GM19455 (cell line): ENCODE measurements around the gene CAPSL.
"Not testable (repeated sequence)": the region's sequence is repeated elsewhere in the genome, so short reads cannot be mapped to it uniquely, and the experiment has no call there.

ENCODE experiments used
- ATAC-seq: cut with Tn5 transposase; IDR thresholded peaks from one replicate; pipeline ENCODE4 v1.9.1; 2021; ENCODE audit not compliant: unreplicated experiment

CAPSL gene

GRCh38 chr5:35938568-35939227 is at the start of gene CAPSL:
TSS of gene CAPSL (minus strand) at chr5:35938622. CDS start at chr5:35921120, 17,502 bp downstream.
- no peak for ATAC-seq

GRCh38 chr5:35987776-35988175 is 49.4 kb upstream of the CAPSL start:
- no peak for ATAC-seq

GRCh38 chr5:35979715-35980114 is 41.3 kb upstream of the CAPSL start:
- no peak for ATAC-seq

GRCh38 chr5:35976859-35977258 is 38.4 kb upstream of the CAPSL start:
- ATAC-seq, result not testable (repeated sequence)

GRCh38 chr5:35974570-35974969 is 36.1 kb upstream of the CAPSL start:
- ATAC-seq, result no peak

- ATAC-seq, result no peak
Measured at GRCh38 chr5:35971878-35972210, 33.4 kb upstream of the CAPSL start.

GRCh38 chr5:35971186-35971877 is 32.9 kb upstream of the CAPSL start:
- ATAC-seq, result no peak

GRCh38 chr5:35963381-35963843 is 25.0 kb upstream of the CAPSL start:
- ATAC-seq, result no peak

- no peak for ATAC-seq
Measured at GRCh38 chr5:35960328-35960727, 21.9 kb upstream of the CAPSL start.

GRCh38 chr5:35956429-35956828 is 18.0 kb upstream of the CAPSL start:
- ATAC-seq, result no peak

- no peak for ATAC-seq
Measured at GRCh38 chr5:35954175-35954574, 15.8 kb upstream of the CAPSL start.

- no peak for ATAC-seq
Measured at GRCh38 chr5:35947085-35947484, 8.7 kb upstream of the CAPSL start.

- no peak for ATAC-seq
Measured at GRCh38 chr5:35939639-35940038, 1.2 kb upstream of the CAPSL start.

GRCh38 chr5:35926389-35927051 is 11.9 kb downstream of the CAPSL start:
- ATAC-seq, result no peak

GRCh38 chr5:35924950-35925722 is 13.3 kb downstream of the CAPSL start:
- no peak for ATAC-seq

- ATAC-seq, result no peak
Measured at GRCh38 chr5:35924122-35924949, 14.1 kb downstream of the CAPSL start.

- no peak for ATAC-seq
Measured at GRCh38 chr5:35922468-35922867, 16.0 kb downstream of the CAPSL start.

- ATAC-seq, result no peak
Measured at GRCh38 chr5:35921930-35922329, 16.5 kb downstream of the CAPSL start.

GRCh38 chr5:35920890-35921289 is 17.5 kb downstream of the CAPSL start:
- ATAC-seq, result no peak

- no peak for ATAC-seq
Measured at GRCh38 chr5:35919191-35919590, 19.2 kb downstream of the CAPSL start.

- no peak for ATAC-seq
Measured at GRCh38 chr5:35908814-35909213, 29.6 kb downstream of the CAPSL start.
